HEK293 (cell line): Measurements from ENCODE around the gene PPP1R18.

Experiments used
- GLI4 ChIP-seq: fragments of 450-650 bp; formaldehyde crosslinking; IDR thresholded peaks from 2 replicates; pipeline ENCODE4 v1.5.1; 2016; ENCODE audit warnings: missing biosample characterization, missing genetic modification characterization
- MZF1 ChIP-seq: fragments of 450-650 bp; formaldehyde crosslinking; IDR thresholded peaks from 2 replicates; pipeline ENCODE4 v1.5.1; 2017; ENCODE audit warnings: missing biosample characterization, missing genetic modification characterization, borderline replicate concordance
- PRDM2 ChIP-seq: fragments of 450-650 bp; formaldehyde crosslinking; IDR thresholded peaks from 2 replicates; pipeline ENCODE4 v1.5.1; 2016; ENCODE audit warnings: missing biosample characterization, missing genetic modification characterization, borderline replicate concordance
- REST ChIP-seq: fragments of 450-650 bp; formaldehyde crosslinking; IDR thresholded peaks from 2 replicates; pipeline ENCODE4 v1.5.1; 2016; ENCODE audit warnings: missing biosample characterization, missing genetic modification characterization
- SCRT2 ChIP-seq: fragments of 450-650 bp; formaldehyde crosslinking; IDR thresholded peaks from 2 replicates; pipeline ENCODE4 v1.5.1; 2016; ENCODE audit warnings: missing biosample characterization, missing genetic modification characterization
- SP3 ChIP-seq: fragments of 450-650 bp; formaldehyde crosslinking; IDR thresholded peaks from 2 replicates; pipeline ENCODE4 v1.5.1; 2016; ENCODE audit warnings: missing biosample characterization, missing genetic modification characterization
- SP7 ChIP-seq: fragments of 450-650 bp; formaldehyde crosslinking; IDR thresholded peaks from 2 replicates; pipeline ENCODE4 v1.5.1; 2016; ENCODE audit warnings: missing biosample characterization, missing genetic modification characterization
- YY1 ChIP-seq: fragments of 450-650 bp; formaldehyde crosslinking; IDR thresholded peaks from 2 replicates; pipeline ENCODE4 v1.5.1; 2018; ENCODE audit warnings: missing biosample characterization, missing genetic modification characterization
- ZBTB11 ChIP-seq: fragments of 450-650 bp; formaldehyde crosslinking; conservative IDR thresholded peaks from 2 replicates; pipeline ENCODE4 v1.5.1; 2016; ENCODE audit warnings: low read depth, missing biosample characterization, missing genetic modification characterization
- ZFHX2 ChIP-seq: fragments of 450-650 bp; formaldehyde crosslinking; conservative IDR thresholded peaks from 2 replicates; pipeline ENCODE4 v1.5.1; 2016; ENCODE audit warnings: missing biosample characterization, missing genetic modification characterization
- ZNF175 ChIP-seq: fragments of 450-650 bp; formaldehyde crosslinking; IDR thresholded peaks from 2 replicates; pipeline ENCODE4 v1.5.1; 2016; ENCODE audit warnings: missing biosample characterization, missing genetic modification characterization
- ZNF239 ChIP-seq: fragments of 450-650 bp; formaldehyde crosslinking; IDR thresholded peaks from 2 replicates; pipeline ENCODE4 v1.5.1; 2016; ENCODE audit warnings: missing biosample characterization, missing genetic modification characterization
- ZNF398 ChIP-seq: fragments of 450-650 bp; formaldehyde crosslinking; IDR thresholded peaks from 2 replicates; pipeline ENCODE4 v1.5.1; 2017; ENCODE audit warnings: missing biosample characterization, missing genetic modification characterization
- ZNF510 ChIP-seq: fragments of 450-650 bp; formaldehyde crosslinking; IDR thresholded peaks from 2 replicates; pipeline ENCODE4 v1.5.1; 2018; ENCODE audit warnings: mild to moderate bottlenecking, missing genetic modification characterization, missing biosample characterization; ENCODE audit not compliant: insufficient replicate concordance
- ZNF544 ChIP-seq: fragments of 450-650 bp; formaldehyde crosslinking; IDR thresholded peaks from 2 replicates; pipeline ENCODE4 v1.5.0; 2017; ENCODE audit warnings: missing biosample characterization, missing genetic modification characterization
- ZNF600 ChIP-seq: fragments of 450-650 bp; formaldehyde crosslinking; IDR thresholded peaks from 2 replicates; pipeline ENCODE4 v1.5.1; 2016; ENCODE audit warnings: missing biosample characterization, missing genetic modification characterization
- ZNF621 ChIP-seq: fragments of 450-650 bp; formaldehyde crosslinking; IDR thresholded peaks from 2 replicates; pipeline ENCODE4 v1.5.1; 2017; ENCODE audit warnings: missing biosample characterization, missing genetic modification characterization
- ZNF664 ChIP-seq: fragments of 450-650 bp; formaldehyde crosslinking; IDR thresholded peaks from 2 replicates; pipeline ENCODE4 v1.5.1; 2016; ENCODE audit warnings: missing biosample characterization, missing genetic modification characterization
- ZNF670 ChIP-seq: fragments of 450-650 bp; formaldehyde crosslinking; IDR thresholded peaks from 2 replicates; pipeline ENCODE4 v1.5.1; 2016; ENCODE audit warnings: missing biosample characterization, missing genetic modification characterization, low read depth
- ZNF776 ChIP-seq: fragments of 450-650 bp; formaldehyde crosslinking; IDR thresholded peaks from 2 replicates; pipeline ENCODE4 v1.5.0; 2017; ENCODE audit warnings: missing biosample characterization, missing genetic modification characterization, borderline replicate concordance
- ZNF785 ChIP-seq: fragments of 450-650 bp; formaldehyde crosslinking; IDR thresholded peaks from 2 replicates; pipeline ENCODE4 v1.5.1; 2016; ENCODE audit warnings: missing biosample characterization, missing genetic modification characterization
- ZNF837 ChIP-seq: fragments of 450-650 bp; formaldehyde crosslinking; IDR thresholded peaks from 2 replicates; pipeline ENCODE4 v1.5.1; 2016; ENCODE audit warnings: missing biosample characterization, missing genetic modification characterization
- TF ChIP-seq, protein P1 (sequence below): fragments of 450-650 bp; formaldehyde crosslinking; IDR thresholded peaks from 2 replicates; pipeline ENCODE4 v1.5.1; 2016; ENCODE audit warnings: missing biosample characterization, missing genetic modification characterization

The PPP1R18 gene

GRCh38 chr6:30672445-30673253 lies 13.8 kb downstream of the PPP1R18 start, which contains the start of gene DHX16 (continued):
- TF ChIP-seq PRDM2 (tag by site-specific recombination) (no peak), ZNF239 (tag by site-specific recombination) (no peak), ZNF785 (tag by site-specific recombination) (no peak), ZNF776 (tag by site-specific recombination) (no peak), ZNF664 (tag by site-specific recombination) (peak; percentile 100), ZFHX2 (tag by site-specific recombination) (no peak), REST (peak; percentile 69), YY1 (tag by site-specific recombination) (peak; percentile 59; the same call in 1 of the 2 replicates), ZBTB11 (tag by site-specific recombination) (peak; percentile 92), ZNF510 (tag by site-specific recombination) (no peak), ZNF398 (tag by site-specific recombination) (no peak), ZNF544 (tag by site-specific recombination) (no peak), SP7 (tag by site-specific recombination) (peak; percentile 65), ZNF837 (tag by site-specific recombination) (no peak), SP3 (tag by site-specific recombination) (peak; percentile 66), SCRT2 (tag by site-specific recombination) (peak; percentile 100), ZNF175 (tag by site-specific recombination) (no peak), GLI4 (tag by site-specific recombination) (0 out of 2 replicates have a peak, but pooled peaks have one; percentile 8), ZNF670 (tag by site-specific recombination) (no peak), ZNF621 (tag by site-specific recombination) (no peak), MZF1 (tag by site-specific recombination) (no peak), ZNF600 (tag by site-specific recombination) (peak; percentile 99)
- TF ChIP-seq, protein P1, sequence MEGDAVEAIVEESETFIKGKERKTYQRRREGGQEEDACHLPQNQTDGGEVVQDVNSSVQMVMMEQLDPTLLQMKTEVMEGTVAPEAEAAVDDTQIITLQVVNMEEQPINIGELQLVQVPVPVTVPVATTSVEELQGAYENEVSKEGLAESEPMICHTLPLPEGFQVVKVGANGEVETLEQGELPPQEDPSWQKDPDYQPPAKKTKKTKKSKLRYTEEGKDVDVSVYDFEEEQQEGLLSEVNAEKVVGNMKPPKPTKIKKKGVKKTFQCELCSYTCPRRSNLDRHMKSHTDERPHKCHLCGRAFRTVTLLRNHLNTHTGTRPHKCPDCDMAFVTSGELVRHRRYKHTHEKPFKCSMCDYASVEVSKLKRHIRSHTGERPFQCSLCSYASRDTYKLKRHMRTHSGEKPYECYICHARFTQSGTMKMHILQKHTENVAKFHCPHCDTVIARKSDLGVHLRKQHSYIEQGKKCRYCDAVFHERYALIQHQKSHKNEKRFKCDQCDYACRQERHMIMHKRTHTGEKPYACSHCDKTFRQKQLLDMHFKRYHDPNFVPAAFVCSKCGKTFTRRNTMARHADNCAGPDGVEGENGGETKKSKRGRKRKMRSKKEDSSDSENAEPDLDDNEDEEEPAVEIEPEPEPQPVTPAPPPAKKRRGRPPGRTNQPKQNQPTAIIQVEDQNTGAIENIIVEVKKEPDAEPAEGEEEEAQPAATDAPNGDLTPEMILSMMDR (tag by site-specific recombination), result peak; percentile 81; the same call in 1 of the 2 replicates
